NT2/D1 (cell line): ENCODE data around the gene NAALADL2.

ENCODE experiments used
- DNase-seq: peaks from one replicate; pipeline ENCODE4 v3.0.0-alpha.2; 2011; ENCODE audit warnings: low read depth, low spot score
- H3K27me3 ChIP-seq: 2 replicates; pipeline ENCODE4 v1.6.0; 2011; ENCODE audit warnings: mild to moderate bottlenecking; ENCODE audit not compliant: insufficient read length, insufficient read depth
- H3K36me3 ChIP-seq: 2 replicates; pipeline ENCODE4 v1.6.1; 2011; ENCODE audit warnings: mild to moderate bottlenecking, low read length, mixed read lengths; ENCODE audit not compliant: insufficient read depth, insufficient read length
- H3K4me1 ChIP-seq: 2 replicates; pipeline ENCODE4 v1.5.1; 2011; ENCODE audit not compliant: insufficient read depth, insufficient read length
- H3K4me3 ChIP-seq: 2 replicates; pipeline ENCODE4 v1.5.1; 2011; ENCODE audit warnings: low read depth; ENCODE audit not compliant: insufficient read length
- H3K9ac ChIP-seq: 2 replicates; pipeline ENCODE4 v1.6.0; 2011; ENCODE audit warnings: low read depth; ENCODE audit not compliant: insufficient read length
- H3K9me3 ChIP-seq: 2 replicates; pipeline ENCODE4 v1.5.1; 2011; ENCODE audit warnings: mild to moderate bottlenecking, low read length; ENCODE audit not compliant: insufficient read depth
- SUZ12 ChIP-seq: IDR thresholded peaks from 2 replicates; pipeline ENCODE4 v1.6.1; 2011; ENCODE audit not compliant: insufficient read length, insufficient read depth; ENCODE audit errors: extremely low read depth
- YY1 ChIP-seq: IDR thresholded peaks from 2 replicates; pipeline ENCODE4 v1.6.1; 2011; ENCODE audit not compliant: insufficient read length, insufficient read depth
- ZNF274 ChIP-seq: IDR thresholded peaks from 2 replicates; pipeline ENCODE4 v1.6.1; 2011; ENCODE audit warnings: mild to moderate bottlenecking, low read depth, low read length

Gene NAALADL2

GRCh38 chr3:175737646-175738572 is 878.8 kb downstream of the NAALADL2 start:
- no peaks in the 10 kb centered on the region for H3K4me1 ChIP-seq
- H3K36me3 ChIP-seq: no peaks in the 10 kb centered on the region
- H3K4me3 ChIP-seq: no peak overlapping the region
- TF ChIP-seq YY1 (no peak), SUZ12 (no peak), ZNF274 (no peak)
- no peak overlapping the region for H3K9ac ChIP-seq
- H3K27me3 ChIP-seq: no peaks in the 10 kb centered on the region
- peaks cover 24% of the 10 kb centered on the region; the same call in 1 of the 2 replicates for H3K9me3 ChIP-seq
- no peak for DNase-seq

- Histone ChIP-seq H3K4me1 (no peaks in the 10 kb centered on the region), H3K36me3 (no peaks in the 10 kb centered on the region), H3K27me3 (no peaks in the 10 kb centered on the region), H3K9ac (no peak overlapping the region), H3K9me3 (no peaks in the 10 kb centered on the region), H3K4me3 (no peak overlapping the region)
- no peak for TF ChIP-seq SUZ12
- TF ChIP-seq ZNF274: no peak
- no peak for TF ChIP-seq YY1
- DNase-seq: no peak
Measured at GRCh38 chr3:175741951-175742350, 882.8 kb downstream of the NAALADL2 start.

- TF ChIP-seq ZNF274: no peak
- no peak for TF ChIP-seq YY1
- no peak for TF ChIP-seq SUZ12
- H3K9me3 ChIP-seq: no peaks in the 10 kb centered on the region
- no peaks in the 10 kb centered on the region for H3K4me1 ChIP-seq
- DNase-seq: no peak
- no peaks in the 10 kb centered on the region for H3K27me3 ChIP-seq
- no peak overlapping the region for H3K4me3 ChIP-seq
- no peaks in the 10 kb centered on the region for H3K36me3 ChIP-seq
- H3K9ac ChIP-seq: no peak overlapping the region
Measured at GRCh38 chr3:175743733-175744400, 884.7 kb downstream of the NAALADL2 start.

GRCh38 chr3:175746308-175746707 is 887.2 kb downstream of the NAALADL2 start:
- H3K4me3 ChIP-seq: no peak overlapping the region
- no peaks in the 10 kb centered on the region for H3K27me3 ChIP-seq
- H3K36me3 ChIP-seq: no peaks in the 10 kb centered on the region
- no peaks in the 10 kb centered on the region for H3K4me1 ChIP-seq
- H3K9me3 ChIP-seq: no peaks in the 10 kb centered on the region
- TF ChIP-seq SUZ12 (no peak), ZNF274 (no peak), YY1 (no peak)
- H3K9ac ChIP-seq: no peak overlapping the region
- DNase-seq: no peak

DNA sequence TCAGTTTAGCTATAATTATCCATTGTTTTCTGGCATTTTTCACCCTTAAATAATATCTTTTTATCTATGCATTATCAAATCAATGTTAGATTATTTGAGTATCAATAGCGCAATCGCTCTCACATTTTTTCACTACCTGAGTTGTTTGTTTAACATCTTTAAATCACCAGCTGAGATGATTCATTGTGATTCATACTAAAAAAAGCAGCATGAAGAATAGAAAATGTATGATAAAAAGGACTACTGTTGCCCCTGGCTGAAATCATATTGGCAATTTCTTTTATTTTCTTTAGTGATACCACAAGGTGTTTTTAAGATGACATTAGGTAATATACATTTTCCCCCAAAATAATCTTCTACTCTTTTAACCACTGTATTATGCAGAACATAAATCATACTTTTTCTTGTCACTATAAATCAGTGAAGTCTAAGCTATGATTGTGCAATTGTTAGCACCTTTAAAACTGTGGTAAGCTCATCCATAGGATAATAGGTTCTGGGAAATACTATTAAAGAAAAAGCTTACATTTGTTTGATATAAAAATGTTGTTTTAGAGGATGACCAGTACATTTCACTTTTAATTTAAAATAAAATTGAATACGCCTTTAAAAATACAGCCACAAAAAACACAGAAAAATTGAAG is 889.1 kb downstream of the NAALADL2 start:
- Histone ChIP-seq H3K27me3 (no peaks in the 10 kb centered on the region), H3K9me3 (no peaks in the 10 kb centered on the region), H3K4me3 (no peak overlapping the region), H3K9ac (no peak overlapping the region), H3K36me3 (no peaks in the 10 kb centered on the region), H3K4me1 (no peaks in the 10 kb centered on the region)
- no peak for DNase-seq
- TF ChIP-seq YY1: no peak
- no peak for TF ChIP-seq SUZ12
- no peak for TF ChIP-seq ZNF274

GRCh38 chr3:175749981-175750380 is 890.8 kb downstream of the NAALADL2 start:
- TF ChIP-seq YY1 (no peak), ZNF274 (no peak), SUZ12 (no peak)
- H3K27me3 ChIP-seq: no peaks in the 10 kb centered on the region
- no peaks in the 10 kb centered on the region for H3K4me1 ChIP-seq
- H3K9me3 ChIP-seq: no peaks in the 10 kb centered on the region
- H3K36me3 ChIP-seq: no peaks in the 10 kb centered on the region
- no peak overlapping the region for H3K9ac ChIP-seq
- H3K4me3 ChIP-seq: no peak overlapping the region
- no peak for DNase-seq

GRCh38 chr3:175751089-175751488 is 892.0 kb downstream of the NAALADL2 start:
- no peak for TF ChIP-seq YY1
- no peak for TF ChIP-seq SUZ12
- no peak for TF ChIP-seq ZNF274
- Histone ChIP-seq H3K9ac (no peak overlapping the region), H3K9me3 (no peaks in the 10 kb centered on the region), H3K36me3 (no peaks in the 10 kb centered on the region), H3K4me3 (no peak overlapping the region), H3K4me1 (no peaks in the 10 kb centered on the region), H3K27me3 (no peaks in the 10 kb centered on the region)
- no peak for DNase-seq
